ENCODE measurements around the gene CTNNB1.

CTNNB1 gene

DNA sequence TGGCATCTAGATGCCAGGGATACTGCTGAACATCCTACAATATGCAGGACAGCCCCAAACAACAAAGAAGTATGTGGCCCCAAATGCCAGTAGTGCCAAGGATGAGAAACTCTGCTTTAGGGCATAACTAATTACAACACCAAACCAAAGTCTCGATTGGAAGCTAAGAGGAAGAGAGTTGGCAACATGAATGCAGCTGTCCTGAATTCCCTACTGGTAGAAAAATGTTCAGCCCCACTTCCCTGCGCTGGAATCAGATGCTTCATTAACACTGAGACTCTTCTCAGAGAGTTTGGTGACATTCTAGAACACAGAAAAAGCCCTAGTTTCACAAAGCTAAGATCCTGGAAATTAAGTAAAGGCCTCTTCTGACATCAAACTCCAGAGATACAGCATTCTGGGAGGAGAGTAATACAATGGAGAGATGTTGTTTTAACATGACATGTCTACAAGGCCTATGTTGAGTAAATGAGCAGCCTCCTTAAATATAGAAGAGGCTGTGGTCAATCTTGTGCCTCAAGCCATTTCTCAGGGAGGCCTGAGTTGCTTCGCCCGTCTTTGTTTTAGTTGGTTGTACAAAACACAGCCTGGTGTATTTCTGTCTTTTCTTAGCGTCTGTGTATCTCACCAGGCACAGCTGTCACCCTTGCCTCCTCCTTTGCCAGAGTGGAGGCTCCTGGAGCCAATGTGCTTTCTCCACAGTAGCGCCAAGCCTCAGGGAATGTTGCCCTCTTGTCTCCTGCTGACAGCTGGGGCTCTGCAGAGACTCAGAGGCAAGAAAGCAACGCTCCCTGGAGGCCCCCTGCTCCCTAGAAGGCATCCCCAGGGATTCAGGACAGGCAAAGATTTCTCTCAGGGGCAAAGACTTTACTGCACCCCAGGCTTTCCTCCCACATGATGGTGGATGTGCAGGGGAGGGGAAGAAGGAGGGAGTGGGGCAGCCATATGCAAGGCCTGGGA is 25.1 kb upstream of the CTNNB1 start:
- Histone ChIP-seq H3K36me3 (replicated peaks) (no peaks in the 10 kb centered on the region), H3K27me3 (replicated peaks) (no peaks in the 10 kb centered on the region), H3K4me3 (ENCODE audit: low read depth, low read length) (no peak overlapping the region), H3K27ac (no peak overlapping the region)
- in situ Hi-C loops (cut with HindIII; ENCODE audit: low pct_ligation_motif_present, low sequenced_read_pairs) = no loop called here
- no peak for TF ChIP-seq CTCF (IDR thresholded peaks at IDR 0.05; ENCODE audit: low read depth, low read length, missing control alignments)
- no peak for DNase-seq

DNA sequence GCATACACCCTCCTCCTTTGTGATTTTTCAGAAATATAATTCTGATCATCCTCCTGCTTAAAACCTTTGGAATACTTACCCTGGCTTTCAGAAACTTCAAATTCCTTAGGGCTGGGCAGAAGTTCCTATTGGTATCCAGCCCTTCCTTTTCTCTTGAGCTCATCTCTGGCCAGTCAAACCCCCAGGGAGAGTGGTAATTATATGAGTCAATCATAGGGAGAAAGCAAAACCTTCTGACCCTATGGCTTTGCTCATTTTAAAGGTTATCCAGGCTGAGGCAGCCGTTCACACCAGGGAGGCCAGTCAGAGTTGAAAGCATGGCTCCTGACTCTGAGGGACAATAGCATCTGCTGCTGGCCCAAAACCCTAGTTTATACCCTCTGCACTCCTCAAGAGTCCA is 23.9 kb upstream of the CTNNB1 start:
- DNase-seq = no peak
- Histone ChIP-seq H3K4me3 (ENCODE audit: low read depth, low read length) (no peak overlapping the region), H3K27ac (no peak overlapping the region), H3K27me3 (replicated peaks) (no peaks in the 10 kb centered on the region), H3K36me3 (replicated peaks) (no peaks in the 10 kb centered on the region)
- TF ChIP-seq CTCF (IDR thresholded peaks at IDR 0.05; ENCODE audit: low read depth, low read length, missing control alignments) = no peak
- in situ Hi-C loops (cut with HindIII; ENCODE audit: low pct_ligation_motif_present, low sequenced_read_pairs) = no loop called here

DNA sequence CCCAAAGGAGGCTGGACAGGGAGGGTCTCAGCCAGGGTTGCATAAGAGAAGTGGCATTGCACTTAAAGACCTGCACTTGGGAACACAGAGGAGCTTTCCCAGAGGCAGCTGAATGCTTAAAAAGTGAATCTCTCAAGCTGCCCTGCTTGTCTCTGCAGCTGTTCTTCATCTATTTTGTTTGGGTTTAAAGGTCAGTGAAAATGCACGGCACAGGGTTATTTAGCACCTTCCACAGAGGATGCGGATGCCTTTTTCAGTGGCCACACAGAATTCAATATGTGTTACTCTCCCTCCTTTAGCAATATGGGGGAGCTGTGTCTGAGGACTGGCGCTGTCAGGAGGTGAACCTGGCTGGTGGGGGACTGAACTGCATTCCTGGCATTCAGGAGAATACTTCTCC is 22.7 kb upstream of the CTNNB1 start:
- no peak for TF ChIP-seq CTCF (IDR thresholded peaks at IDR 0.05; ENCODE audit: low read depth, low read length, missing control alignments)
- in situ Hi-C loops (cut with HindIII; ENCODE audit: low pct_ligation_motif_present, low sequenced_read_pairs) = no loop called here
- Histone ChIP-seq H3K27ac (no peak overlapping the region), H3K4me3 (ENCODE audit: low read depth, low read length) (no peak overlapping the region), H3K27me3 (replicated peaks) (no peaks in the 10 kb centered on the region), H3K36me3 (replicated peaks) (no peaks in the 10 kb centered on the region)
- no peak for DNase-seq

DNA sequence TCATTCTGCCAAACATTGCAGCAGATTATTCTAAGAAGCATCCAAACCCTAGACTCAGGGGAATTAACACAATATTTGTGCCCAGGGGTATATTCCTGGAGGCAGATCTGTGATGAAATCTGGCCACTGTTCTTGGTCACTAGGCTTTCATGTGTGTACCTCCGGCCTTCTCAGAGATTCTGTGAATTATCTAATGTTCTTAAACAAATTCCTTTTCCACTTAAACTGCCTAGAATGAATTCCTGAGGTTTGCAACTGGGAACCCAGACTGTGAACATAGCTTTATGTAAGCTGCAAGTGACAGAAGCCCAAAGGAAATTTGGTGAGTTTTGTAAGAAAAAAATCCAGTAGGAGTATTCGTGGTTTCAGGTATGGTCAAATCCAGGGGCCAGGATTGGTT is 20.7 kb upstream of the CTNNB1 start:
- in situ Hi-C loops (cut with HindIII; ENCODE audit: low pct_ligation_motif_present, low sequenced_read_pairs) = no loop called here
- TF ChIP-seq CTCF (IDR thresholded peaks at IDR 0.05; ENCODE audit: low read depth, low read length, missing control alignments) = no peak

DNA sequence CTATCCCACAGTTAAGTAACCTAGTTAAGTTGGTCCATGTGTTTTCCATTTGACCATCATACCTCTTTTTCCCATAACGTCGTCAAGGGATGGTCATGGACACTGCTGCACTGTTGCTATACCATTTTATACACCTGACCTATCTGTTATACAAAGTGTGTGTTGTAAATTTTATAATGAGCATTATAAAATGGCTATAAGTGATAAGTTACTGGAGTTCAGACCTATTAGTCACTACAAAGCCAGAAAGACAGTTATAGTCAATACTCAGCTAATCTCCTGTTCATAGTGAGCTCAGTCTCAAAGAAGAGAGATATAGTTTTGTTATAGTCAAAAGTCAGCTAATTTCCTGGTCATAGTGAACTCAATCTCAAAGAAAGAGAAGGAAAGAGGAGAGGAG is 18.9 kb upstream of the CTNNB1 start:
- no peak for TF ChIP-seq CTCF (IDR thresholded peaks at IDR 0.05; ENCODE audit: low read depth, low read length, missing control alignments)
- no peak for DNase-seq
- no peak overlapping the region for H3K4me3 ChIP-seq (ENCODE audit: low read depth, low read length)

More for the DNA sequence above, 20.7 kb upstream of the CTNNB1 start:
- Histone ChIP-seq H3K4me3 (ENCODE audit: low read depth, low read length) (no peak overlapping the region), H3K27me3 (replicated peaks) (no peaks in the 10 kb centered on the region), H3K27ac (no peak overlapping the region), H3K36me3 (replicated peaks) (no peaks in the 10 kb centered on the region)
- no peak for DNase-seq

More for the DNA sequence above, 18.9 kb upstream of the CTNNB1 start:
- H3K27ac ChIP-seq = no peak overlapping the region
- H3K36me3 ChIP-seq (replicated peaks) = no peaks in the 10 kb centered on the region
- H3K27me3 ChIP-seq (replicated peaks) = no peaks in the 10 kb centered on the region
- in situ Hi-C loops (cut with HindIII; ENCODE audit: low pct_ligation_motif_present, low sequenced_read_pairs) = no loop called here

Data from brain microvascular endothelial cell (primary cell).